ENCODE data around the gene BRCA1.
"Not testable (repeated sequence)": the region's sequence is repeated elsewhere in the genome, so short reads cannot be mapped to it uniquely, and the experiment has no call there.

The BRCA1 gene

GRCh38 chr17:43003542-43004172, 121.5 kb downstream of the BRCA1 start:
- TF ChIP-seq POLR2A (IDR thresholded peaks at IDR 0.05; ENCODE audit: low read depth, low read length), result no peak
- FAIRE-seq (no peak), DNase-seq (ENCODE audit: insufficient read length, low spot score) (no peak)

- not testable (repeated sequence) for FAIRE-seq; DNase-seq (ENCODE audit: insufficient read length, low spot score)
These were observed 124.3 kb downstream of the BRCA1 start for GRCh38 chr17:43000894-43001293.

GRCh38 chr17:42999003-42999525, 126.1 kb downstream of the BRCA1 start:
- no peak for TF ChIP-seq POLR2A (IDR thresholded peaks at IDR 0.05; ENCODE audit: low read depth, low read length)
- no peak for DNase-seq (ENCODE audit: insufficient read length, low spot score)
- no peak for FAIRE-seq

- FAIRE-seq, result peak; percentile 77
- peak; percentile 71 for DNase-seq (ENCODE audit: insufficient read length, low spot score)
- peak; percentile 77 for TF ChIP-seq POLR2A (IDR thresholded peaks at IDR 0.05; ENCODE audit: low read depth, low read length)
These were observed 126.9 kb downstream of the BRCA1 start, which contains the start of gene RPL27 for GRCh38 chr17:42997984-42998938. Gene RPL27, plus strand, starts transcription at chr17:42998419. Its CDS starts 332 bp downstream, at chr17:42998751.

- no peak for TF ChIP-seq POLR2A (IDR thresholded peaks at IDR 0.05; ENCODE audit: low read depth, low read length)
- no peak for DNase-seq (ENCODE audit: insufficient read length, low spot score)
- FAIRE-seq, result no peak
These were observed 127.7 kb downstream of the BRCA1 start for GRCh38 chr17:42997390-42997983.
